Hepatocyte (in vitro differentiated cells): ENCODE results near the gene ITPR1.

Experiments
- EZH2 ChIP-seq: fragments of 200-600 bp; sonication (generic); IDR thresholded peaks from 2 replicates; pipeline ENCODE4 v1.6.1; 2016; ENCODE audit warnings: antibody characterized with exemption, mild to moderate bottlenecking, borderline replicate concordance
- TF ChIP-seq, protein P1 (sequence below): fragments of 200-600 bp; sonication (generic); IDR thresholded peaks from 2 replicates; pipeline ENCODE4 v1.5.1; 2016; ENCODE audit warnings: antibody characterized with exemption, mild to moderate bottlenecking; ENCODE audit not compliant: poor library complexity

GRCh38 chr3:4595710-4596113 is 102.6 kb downstream of the ITPR1 start:
- TF ChIP-seq, protein P1, sequence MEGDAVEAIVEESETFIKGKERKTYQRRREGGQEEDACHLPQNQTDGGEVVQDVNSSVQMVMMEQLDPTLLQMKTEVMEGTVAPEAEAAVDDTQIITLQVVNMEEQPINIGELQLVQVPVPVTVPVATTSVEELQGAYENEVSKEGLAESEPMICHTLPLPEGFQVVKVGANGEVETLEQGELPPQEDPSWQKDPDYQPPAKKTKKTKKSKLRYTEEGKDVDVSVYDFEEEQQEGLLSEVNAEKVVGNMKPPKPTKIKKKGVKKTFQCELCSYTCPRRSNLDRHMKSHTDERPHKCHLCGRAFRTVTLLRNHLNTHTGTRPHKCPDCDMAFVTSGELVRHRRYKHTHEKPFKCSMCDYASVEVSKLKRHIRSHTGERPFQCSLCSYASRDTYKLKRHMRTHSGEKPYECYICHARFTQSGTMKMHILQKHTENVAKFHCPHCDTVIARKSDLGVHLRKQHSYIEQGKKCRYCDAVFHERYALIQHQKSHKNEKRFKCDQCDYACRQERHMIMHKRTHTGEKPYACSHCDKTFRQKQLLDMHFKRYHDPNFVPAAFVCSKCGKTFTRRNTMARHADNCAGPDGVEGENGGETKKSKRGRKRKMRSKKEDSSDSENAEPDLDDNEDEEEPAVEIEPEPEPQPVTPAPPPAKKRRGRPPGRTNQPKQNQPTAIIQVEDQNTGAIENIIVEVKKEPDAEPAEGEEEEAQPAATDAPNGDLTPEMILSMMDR = no peak
- no peak for TF ChIP-seq EZH2
